SK-N-MC (cell line): ENCODE measurements around the gene NCR1.
"Not testable (repeated sequence)": the region's sequence is repeated elsewhere in the genome, so short reads cannot be mapped to it uniquely, and the experiment has no call there.

Experiments
- DNase-seq: peaks from one replicate; pipeline ENCODE4 v3.0.0-alpha.2; 2011; ENCODE audit warnings: low read depth, low spot score
- H3K27ac ChIP-seq: fragments of 200-600 bp; sonication (generic); 2 replicates; pipeline ENCODE4 v1.5.1; 2016; ENCODE audit warnings: mixed run types
- H3K36me3 ChIP-seq: fragments of 200-600 bp; sonication (generic); 2 replicates; pipeline ENCODE4 v1.6.1; 2017; ENCODE audit warnings: antibody characterized with exemption, low read length, mixed read lengths; ENCODE audit not compliant: insufficient read depth
- H3K4me3 ChIP-seq: fragments of 200-600 bp; sonication (generic); 2 replicates; pipeline ENCODE4 v1.5.1; 2016
- H3K9ac ChIP-seq: fragments of 200-600 bp; sonication (generic); 2 replicates; pipeline ENCODE4 v1.8.0; 2017; ENCODE audit warnings: mixed run types, mixed read lengths; ENCODE audit not compliant: insufficient read length
- H3K9me3 ChIP-seq: fragments of 200-600 bp; sonication (generic); 2 replicates; pipeline ENCODE4 v1.6.1; 2017; ENCODE audit warnings: low read depth, mild to moderate bottlenecking, antibody characterized with exemption, low read length, moderate library complexity, mixed read lengths
- EZH2 ChIP-seq: fragments of 200-600 bp; sonication (generic); IDR thresholded peaks from one replicate; pipeline ENCODE4 v1.6.1; 2017; ENCODE audit warnings: antibody characterized with exemption
- FOXP2 ChIP-seq: optimal IDR thresholded peaks from 2 replicates; pipeline ENCODE3; 2011; ENCODE audit warnings: mild to moderate bottlenecking, moderate library complexity; ENCODE audit not compliant: insufficient read depth; ENCODE audit errors: extremely low read length, control extremely low read depth
- POLR2AphosphoS5 ChIP-seq: IDR thresholded peaks from 2 replicates; pipeline ENCODE4 v1.6.1; 2012; ENCODE audit warnings: mild to moderate bottlenecking, low read depth, low read length, borderline replicate concordance

The NCR1 gene

GRCh38 chr19:54921082-54921481 is 15.1 kb downstream of the NCR1 start:
- Histone ChIP-seq H3K9ac (no peak overlapping the region), H3K36me3 (no peaks in the 10 kb centered on the region), H3K9me3 (no peaks in the 10 kb centered on the region), H3K27ac (no peak overlapping the region), H3K4me3 (no peak overlapping the region)
- TF ChIP-seq EZH2, result no peak
- TF ChIP-seq FOXP2, result no peak
- no peak for TF ChIP-seq POLR2AphosphoS5
- no peak for DNase-seq

DNA sequence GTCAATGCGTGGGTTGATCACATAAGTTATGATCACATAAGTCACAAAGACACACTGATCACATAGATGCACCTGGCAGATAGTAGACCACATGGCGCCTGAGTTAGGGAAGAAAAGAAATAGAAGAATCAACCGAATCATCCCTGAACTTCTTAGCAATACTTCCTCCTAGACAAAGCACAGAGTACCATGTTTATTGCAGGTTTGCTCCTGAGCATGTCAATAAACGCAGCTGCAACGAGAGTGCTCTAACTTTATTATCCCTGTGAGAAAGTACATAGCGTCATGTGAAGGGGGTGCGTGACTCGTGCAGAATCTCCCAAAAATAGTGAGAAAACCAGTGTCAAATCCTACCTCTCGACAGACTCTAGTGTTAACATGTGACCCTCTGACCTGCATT is 17.3 kb downstream of the NCR1 start:
- H3K36me3 ChIP-seq, result no peaks in the 10 kb centered on the region
- H3K9ac ChIP-seq, result no peak overlapping the region
- no peak for DNase-seq
- H3K4me3 ChIP-seq, result no peak overlapping the region
- no peak overlapping the region for H3K27ac ChIP-seq
- peaks cover 3% of the 10 kb centered on the region; the same call in 1 of the 2 replicates for H3K9me3 ChIP-seq
- TF ChIP-seq EZH2 (no peak), POLR2AphosphoS5 (no peak), FOXP2 (no peak)

DNA sequence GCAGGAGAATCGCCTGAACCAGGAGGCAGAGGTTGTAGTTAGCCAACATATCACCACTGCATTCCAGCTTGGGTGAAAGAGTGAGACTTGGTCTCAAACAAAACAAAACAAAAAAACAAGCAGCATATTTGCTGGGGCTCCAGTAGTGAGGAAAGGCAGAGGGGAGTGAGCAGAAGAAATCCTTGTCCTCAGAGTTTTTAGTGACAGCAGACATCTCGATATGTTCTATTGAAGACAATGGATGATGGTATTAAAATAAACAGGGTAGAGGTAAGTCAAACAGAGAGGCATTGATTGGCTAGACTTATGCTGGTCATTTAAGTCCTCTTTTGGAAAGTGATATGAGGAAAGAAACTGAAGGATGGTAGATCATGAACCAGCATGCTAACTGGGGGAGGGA is 22.4 kb downstream of the NCR1 start:
- peaks cover 3% of the 10 kb centered on the region; the same call in 1 of the 2 replicates for H3K9me3 ChIP-seq
- no peak for DNase-seq
- no peak for TF ChIP-seq EZH2
- no peak for TF ChIP-seq FOXP2
- no peak for TF ChIP-seq POLR2AphosphoS5
- H3K27ac ChIP-seq, result no peak overlapping the region
- no peak overlapping the region for H3K9ac ChIP-seq
- H3K4me3 ChIP-seq, result no peak overlapping the region
- H3K36me3 ChIP-seq, result no peaks in the 10 kb centered on the region

DNA sequence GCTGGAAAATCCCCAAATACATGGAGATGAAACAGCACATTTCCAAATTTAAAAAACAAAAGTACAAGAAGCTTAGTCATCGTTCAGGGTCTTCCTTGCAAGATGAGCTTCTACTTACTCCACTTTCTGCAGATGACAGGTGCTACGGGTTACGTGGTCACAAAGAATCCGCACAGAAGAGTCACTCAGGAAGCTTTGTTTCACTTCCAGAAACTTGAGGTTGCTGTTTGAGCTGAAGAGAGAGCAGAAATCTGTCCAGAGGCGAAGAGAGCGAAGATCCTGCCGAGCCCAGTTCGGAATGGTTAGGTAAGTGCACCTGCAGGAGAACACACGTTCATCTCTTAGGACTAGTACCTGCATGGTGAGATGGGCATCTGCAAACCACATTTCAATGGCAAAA is 32.0 kb downstream of the NCR1 start:
- no peak overlapping the region for H3K9ac ChIP-seq
- no peak for DNase-seq
- no peaks in the 10 kb centered on the region for H3K9me3 ChIP-seq
- no peak overlapping the region for H3K27ac ChIP-seq
- no peak overlapping the region for H3K4me3 ChIP-seq
- no peaks in the 10 kb centered on the region for H3K36me3 ChIP-seq
- TF ChIP-seq EZH2 (no peak), POLR2AphosphoS5 (no peak), FOXP2 (no peak)

DNA sequence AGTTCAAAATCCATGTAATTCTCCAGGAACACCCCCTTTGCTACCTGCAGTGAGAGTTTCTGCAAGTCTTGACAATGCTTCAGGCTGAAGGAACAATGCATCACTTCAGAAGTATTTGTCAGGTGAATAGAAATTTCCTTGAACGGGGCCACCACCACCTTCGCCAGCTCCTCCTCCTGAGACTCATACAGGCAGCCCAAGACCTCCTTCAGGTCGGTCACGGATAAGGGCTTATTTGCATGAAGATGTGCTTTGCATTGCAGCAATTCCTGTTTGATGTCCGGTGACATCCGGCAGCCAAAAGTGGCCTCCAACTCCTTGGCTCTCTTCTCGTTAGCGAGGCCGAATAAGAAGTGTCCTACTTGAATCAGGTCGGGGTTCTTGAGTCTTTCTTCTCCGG is 33.0 kb downstream of the NCR1 start:
- no peak for DNase-seq
- H3K9ac ChIP-seq, result no peak overlapping the region
- no peak overlapping the region for H3K4me3 ChIP-seq
- H3K36me3 ChIP-seq, result no peaks in the 10 kb centered on the region
- H3K27ac ChIP-seq, result no peak overlapping the region
- TF ChIP-seq FOXP2 (no peak), EZH2 (no peak)
- H3K9me3 ChIP-seq, result no peaks in the 10 kb centered on the region

- H3K27ac ChIP-seq, H3K9ac ChIP-seq, H3K36me3 ChIP-seq, H3K9me3 ChIP-seq, DNase-seq, H3K4me3 ChIP-seq: not testable (repeated sequence)
These were observed 33.6 kb downstream of the NCR1 start for GRCh38 chr19:54939538-54939937.

- H3K9me3 ChIP-seq, DNase-seq, H3K36me3 ChIP-seq, H3K9ac ChIP-seq, H3K27ac ChIP-seq, H3K4me3 ChIP-seq: not testable (repeated sequence)
These were observed 37.9 kb downstream of the NCR1 start for GRCh38 chr19:54943772-54944361.

GRCh38 chr19:54947381-54947780 is 41.4 kb downstream of the NCR1 start, which contains the start of gene NLRP7:
NLRP7 (minus strand) TSS chr19:54947530.
- Histone ChIP-seq H3K4me3 (no peak within 1 kb of the TSS), H3K9ac (no peak within 1 kb of the TSS), H3K9me3 (no peaks in the 10 kb centered on the region), H3K27ac (no peak within 1 kb of the TSS), H3K36me3 (no peaks in the 10 kb centered on the region)
- DNase-seq, result no peak
- no peak for TF ChIP-seq POLR2AphosphoS5
- no peak for TF ChIP-seq FOXP2
- TF ChIP-seq EZH2, result no peak

DNA sequence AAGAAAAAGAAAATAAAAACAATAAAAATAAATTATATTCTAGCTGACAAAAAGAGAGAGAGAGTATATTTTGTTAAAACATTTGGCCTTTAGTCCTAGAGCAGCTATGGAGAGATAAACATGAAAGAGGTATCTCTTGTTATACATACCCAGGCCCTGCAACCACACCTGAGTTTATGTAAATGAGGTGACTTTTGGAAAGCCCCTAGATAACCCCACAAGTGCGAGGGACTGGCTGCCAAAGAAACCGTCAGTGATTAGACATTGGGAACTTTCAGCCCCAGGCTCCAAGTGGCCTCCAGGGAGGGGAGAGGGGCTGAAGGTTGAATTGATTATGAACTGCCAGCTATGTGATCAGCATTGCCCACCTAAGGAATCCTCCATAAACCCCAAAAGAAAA is 43.5 kb downstream of the NCR1 start:
- TF ChIP-seq FOXP2, result no peak
- TF ChIP-seq POLR2AphosphoS5, result no peak
- no peak for TF ChIP-seq EZH2
- H3K27ac ChIP-seq, result no peak overlapping the region
- H3K36me3 ChIP-seq, result no peaks in the 10 kb centered on the region
- no peak overlapping the region for H3K9ac ChIP-seq
- no peak overlapping the region for H3K4me3 ChIP-seq
- DNase-seq, result no peak
- H3K9me3 ChIP-seq, result no peaks in the 10 kb centered on the region

GRCh38 chr19:54950580-54950979 is 44.6 kb downstream of the NCR1 start:
- not testable (repeated sequence) for H3K9me3 ChIP-seq, DNase-seq, H3K27ac ChIP-seq, H3K36me3 ChIP-seq, H3K9ac ChIP-seq, H3K4me3 ChIP-seq
